ENCODE measurements around the gene TMOD3. TPM values are rescaled to one million over a fixed set of nuclear protein-coding genes. Genes with fewer than 3 reads are reported as not detected.

The TMOD3 gene
- total and polyA plus RNA-seq, 2 of the 8 experiments (the other 6 are each of a cell fraction or from before 2014, with no cell fraction given), result 3.9 to 29.0 TPM

- no peaks in the 10 kb centered on the region for H3K27me3 ChIP-seq (replicated peaks in 1 of 4; ENCODE audit: control insufficient read depth in 3 of 4, extremely low read depth in 1 of 4, insufficient read depth in 3 of 4, low read length in 3 of 4)
- no peak overlapping the region for H4K8ac ChIP-seq (ENCODE audit: extremely low read depth, insufficient read depth, low read length)
- no peak overlapping the region for H3K4ac ChIP-seq (replicated peaks; ENCODE audit: insufficient read length, low read depth, low read length)
- H4K5ac ChIP-seq (ENCODE audit: insufficient read length, low read depth, low read length), result no peak overlapping the region
- peaks cover 0 to 2% of the 10 kb centered on the region in 2 experiments for H4K20me1 ChIP-seq (replicated peaks in 1 of 2; ENCODE audit: control insufficient read depth in 1 of 2, insufficient read depth in 2 of 2, low read length in 2 of 2)
- H4K91ac ChIP-seq (replicated peaks; ENCODE audit: insufficient read length, low read length), result no peak overlapping the region
- H3K36me3 ChIP-seq (ENCODE audit: control insufficient read depth in 2 of 4, insufficient read depth in 4 of 4, low read length in 3 of 4), result no peaks in the 10 kb centered on the region
- H2BK5ac ChIP-seq (ENCODE audit: low read depth, low read length), result no peak overlapping the region
- no peak overlapping the region for H3K56ac ChIP-seq (replicated peaks; ENCODE audit: insufficient read length, low read depth, low read length)
- H3K9me3 ChIP-seq (ENCODE audit: insufficient read depth in 2 of 2, low read depth in 1 of 2, low read length in 1 of 2), result no peaks in the 10 kb centered on the region
- H2AFZ ChIP-seq (ENCODE audit: low read length), result no peak overlapping the region
- no peaks in the 10 kb centered on the region for H3K23me2 ChIP-seq (ENCODE audit: low read depth, low read length)
- H2BK12ac ChIP-seq (ENCODE audit: low read depth, low read length), result no peak overlapping the region
- peaks cover 0 to 2% (median 0%) of the 10 kb centered on the region in 4 experiments; a peak in 2 of 7 replicates for H3K4me1 ChIP-seq (replicated peaks in 1 of 4; ENCODE audit: control insufficient read depth in 3 of 4, insufficient read depth in 4 of 4, low read length in 3 of 4)
- DNase-seq (ENCODE audit: low read depth in 1 of 2, low spot score in 2 of 2) (no peak), FAIRE-seq (no peak)
- H2BK15ac ChIP-seq (ENCODE audit: low read length), result no peak overlapping the region
- no peak overlapping the region for H3K23ac ChIP-seq (ENCODE audit: insufficient read length)
- 79% methylated on average over 6 of the region's 6 CpGs; no CpG with 5 or more reads in 1 of the 2 experiments for WGBS, 2 experiments (ENCODE audit: extremely low coverage in 1 of 2, insufficient coverage in 1 of 2, insufficient read length in 1 of 2, insufficient replicate concordance in 2 of 2, low coverage in 1 of 2, low lambda C conversion rate in 2 of 2, missing lambda C conversion rate in 1 of 2)
- H3K4me3 ChIP-seq (ENCODE audit: extremely low read depth in 1 of 4, insufficient read depth in 2 of 4, low read depth in 3 of 4, low read length in 4 of 4), result no peak overlapping the region
- TF ChIP-seq SIN3A (conservative IDR thresholded peaks at IDR 0.05 in 1 of 2, IDR thresholded peaks at IDR 0.05 in 1 of 2; ENCODE audit: low read depth in 1 of 2, low read length in 2 of 2) (no peak), NANOG (IDR thresholded peaks at IDR 0.05; ENCODE audit: insufficient read depth, low read depth, low read length, poor library complexity, severe bottlenecking) (no peak), PHF8 (conservative IDR thresholded peaks at IDR 0.05; ENCODE audit: low read depth, low read length) (no peak), SIX5 (IDR thresholded peaks at IDR 0.05; ENCODE audit: low read depth, low read length) (no peak), NRF1 (IDR thresholded peaks at IDR 0.05; ENCODE audit: low read depth, low read length) (no peak), E2F6 (IDR thresholded peaks at IDR 0.05) (no peak), SRF (IDR thresholded peaks at IDR 0.05; ENCODE audit: low read depth, low read length) (no peak)
- peaks cover 6% of the 10 kb centered on the region; the same call in 1 of the 2 replicates for H3K79me1 ChIP-seq (ENCODE audit: low read depth, low read length)
- H3K18ac ChIP-seq (ENCODE audit: extremely low read depth, low read length), result no peak overlapping the region
- no peak overlapping the region for H2AK5ac ChIP-seq (ENCODE audit: low read depth, low read length)
- no peak overlapping the region for H2BK20ac ChIP-seq (ENCODE audit: low read length)
- ChIA-PET POLR2A (ENCODE audit: partially characterized antibody) (interaction anchor here (1.9 kb wide), 1 partner anchor 11 kb away, joined by 6 read pairs; no protein-coding TSS in a partner anchor), CTCF (ENCODE audit: partially characterized antibody) (interaction anchor here (0.6 to 1.4 kb wide), 3 partner anchors 9 to 47 kb away, joined by 4 to 6 read pairs (median 4); no protein-coding TSS in a partner anchor)
- H3K79me2 ChIP-seq (ENCODE audit: control insufficient read depth in 1 of 2, insufficient read depth in 2 of 2, low read length in 2 of 2), result peaks cover 0 to 75% of the 10 kb centered on the region in 2 experiments
- no peak overlapping the region for H3K4me2 ChIP-seq (ENCODE audit: insufficient read depth in 1 of 2, low read depth in 2 of 2, low read length in 2 of 2)
- no peak overlapping the region for H3K14ac ChIP-seq (ENCODE audit: insufficient read length)
- no peak overlapping the region for H3K9ac ChIP-seq (replicated peaks in 1 of 4; ENCODE audit: extremely low read depth in 1 of 4, low read depth in 3 of 4, low read length in 3 of 4)
- H3K27ac ChIP-seq (ENCODE audit: low read depth, low read length), result no peak overlapping the region
- no peak overlapping the region for H2BK120ac ChIP-seq (replicated peaks; ENCODE audit: low read depth, low read length)
These were observed 13.6 kb downstream of the TMOD3 start for GRCh38 chr15:51842852-51843737.
